ENCODE data around the gene PTX4.

Gene PTX4

DNA sequence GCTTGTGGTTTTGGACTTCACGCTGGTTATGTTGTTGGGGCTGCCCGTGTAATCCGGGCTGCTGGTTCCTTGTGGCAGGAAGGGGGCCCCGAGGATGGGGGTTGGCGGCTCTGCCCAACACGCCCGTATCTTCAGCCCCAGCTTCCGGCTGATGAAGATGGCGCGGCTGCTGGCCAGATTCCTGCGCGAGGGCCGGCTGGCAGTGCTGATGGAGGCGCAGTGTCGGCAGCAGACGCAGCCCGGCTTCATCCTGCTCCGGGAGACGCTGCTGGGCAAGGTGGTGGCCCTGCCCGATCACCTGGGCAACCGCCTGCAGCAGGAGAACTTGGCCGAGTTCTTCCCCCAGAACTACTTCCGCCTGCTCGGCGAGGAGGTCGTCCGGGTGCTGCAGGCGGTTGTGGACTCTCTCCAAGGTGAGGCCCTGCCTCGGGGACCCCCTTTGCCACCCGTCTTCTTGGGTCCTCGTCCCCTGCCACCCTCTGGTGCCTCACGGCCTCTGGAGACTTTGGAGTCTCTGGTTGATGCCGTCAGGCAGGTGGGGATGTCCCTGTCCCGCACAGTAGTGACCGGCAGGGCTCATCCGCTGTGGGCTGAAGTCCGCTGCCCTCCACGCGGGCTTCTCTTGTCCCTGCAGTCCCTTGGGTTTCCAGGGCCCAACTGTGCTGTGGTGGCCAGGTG, 6.6 kb upstream of the PTX4 start:
- TF ChIP-seq, protein P1, sequence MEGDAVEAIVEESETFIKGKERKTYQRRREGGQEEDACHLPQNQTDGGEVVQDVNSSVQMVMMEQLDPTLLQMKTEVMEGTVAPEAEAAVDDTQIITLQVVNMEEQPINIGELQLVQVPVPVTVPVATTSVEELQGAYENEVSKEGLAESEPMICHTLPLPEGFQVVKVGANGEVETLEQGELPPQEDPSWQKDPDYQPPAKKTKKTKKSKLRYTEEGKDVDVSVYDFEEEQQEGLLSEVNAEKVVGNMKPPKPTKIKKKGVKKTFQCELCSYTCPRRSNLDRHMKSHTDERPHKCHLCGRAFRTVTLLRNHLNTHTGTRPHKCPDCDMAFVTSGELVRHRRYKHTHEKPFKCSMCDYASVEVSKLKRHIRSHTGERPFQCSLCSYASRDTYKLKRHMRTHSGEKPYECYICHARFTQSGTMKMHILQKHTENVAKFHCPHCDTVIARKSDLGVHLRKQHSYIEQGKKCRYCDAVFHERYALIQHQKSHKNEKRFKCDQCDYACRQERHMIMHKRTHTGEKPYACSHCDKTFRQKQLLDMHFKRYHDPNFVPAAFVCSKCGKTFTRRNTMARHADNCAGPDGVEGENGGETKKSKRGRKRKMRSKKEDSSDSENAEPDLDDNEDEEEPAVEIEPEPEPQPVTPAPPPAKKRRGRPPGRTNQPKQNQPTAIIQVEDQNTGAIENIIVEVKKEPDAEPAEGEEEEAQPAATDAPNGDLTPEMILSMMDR (conservative IDR thresholded peaks at IDR 0.05; ENCODE audit: control insufficient read depth, insufficient read depth, low read depth, low read length), result no peak
- H3K4me3 ChIP-seq (ENCODE audit: control insufficient read depth, low read depth, low read length), result no peak overlapping the region
- DNase-seq (ENCODE audit: low read depth), result no peak

DNA sequence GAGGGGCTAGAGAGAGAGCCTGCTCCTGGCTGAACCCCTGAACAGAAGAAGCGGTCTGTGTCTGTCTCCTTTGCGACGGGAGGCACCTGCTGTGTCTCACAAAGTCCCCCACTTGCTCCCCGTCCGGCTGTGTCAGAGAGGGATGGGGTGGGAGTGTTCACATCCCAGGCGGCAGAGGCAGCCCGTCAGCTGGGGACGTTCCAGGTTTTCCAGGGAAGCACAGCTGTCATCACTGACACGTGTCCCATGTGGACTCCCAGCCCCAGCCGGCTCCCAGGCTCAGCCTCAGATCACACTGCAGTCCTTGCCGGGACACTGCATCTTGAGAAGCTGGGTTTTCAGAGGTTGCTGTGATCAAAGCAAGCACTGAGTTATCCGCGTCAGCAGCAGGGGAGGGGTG, 6.0 kb upstream of the PTX4 start:
- H3K4me3 ChIP-seq (ENCODE audit: control insufficient read depth, low read depth, low read length), result peak overlapping the region; percentile 74

DNA sequence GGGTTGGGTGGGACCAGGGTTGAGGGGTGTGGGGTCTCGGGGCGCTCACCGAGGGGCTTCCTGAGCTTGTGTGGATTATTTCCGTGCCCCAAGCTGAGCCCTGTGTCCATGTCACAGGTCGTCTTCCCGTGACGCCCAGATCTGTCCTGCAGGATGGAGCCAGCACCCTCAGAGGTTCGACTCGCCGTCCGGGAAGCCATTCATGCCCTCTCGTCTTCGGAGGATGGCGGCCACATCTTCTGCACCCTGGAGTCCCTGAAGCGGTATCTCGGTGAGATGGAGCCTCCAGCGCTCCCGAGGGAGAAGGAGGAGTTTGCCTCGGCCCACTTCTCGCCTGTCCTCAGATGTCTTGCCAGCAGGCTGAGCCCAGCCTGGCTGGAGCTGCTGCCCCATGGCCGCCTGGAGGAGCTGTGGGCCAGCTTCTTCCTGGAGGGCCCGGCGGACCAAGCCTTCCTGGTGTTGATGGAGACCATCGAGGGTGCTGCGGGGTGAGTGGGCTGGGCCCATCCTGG, 5.4 kb upstream of the PTX4 start:
- DNase-seq (ENCODE audit: low read depth), result peak; percentile 81
- TF ChIP-seq, protein P1 (conservative IDR thresholded peaks at IDR 0.05; ENCODE audit: control insufficient read depth, insufficient read depth, low read depth, low read length), result peak; percentile 73
- H3K4me3 ChIP-seq (ENCODE audit: control insufficient read depth, low read depth, low read length), result peak overlapping the region; percentile 74

More for the DNA sequence above, 6.0 kb upstream of the PTX4 start:
- TF ChIP-seq, protein P1 (conservative IDR thresholded peaks at IDR 0.05; ENCODE audit: control insufficient read depth, insufficient read depth, low read depth, low read length), result no peak
- DNase-seq (ENCODE audit: low read depth), result peak; percentile 36

DNA sequence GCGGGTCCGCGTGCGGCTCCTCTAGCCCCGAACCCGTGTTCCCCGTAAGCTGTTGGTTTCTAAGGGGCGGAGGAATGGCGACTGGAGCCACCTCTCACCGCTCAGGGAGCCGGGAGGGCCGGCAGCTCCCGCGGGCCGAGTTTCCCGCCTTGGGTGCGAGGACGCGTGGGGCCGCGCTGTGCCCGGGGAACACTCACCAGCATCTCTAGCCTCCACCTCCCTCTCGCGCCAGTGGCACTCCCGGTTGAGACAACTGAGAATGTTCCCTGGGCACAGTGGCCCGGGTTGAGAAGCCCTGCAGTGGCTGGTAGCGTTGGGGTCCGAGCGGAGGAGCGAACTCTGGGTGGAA, 5.0 kb upstream of the PTX4 start:
- DNase-seq (ENCODE audit: low read depth), result no peak
- TF ChIP-seq, protein P1 (conservative IDR thresholded peaks at IDR 0.05; ENCODE audit: control insufficient read depth, insufficient read depth, low read depth, low read length), result no peak
- H3K4me3 ChIP-seq (ENCODE audit: control insufficient read depth, low read depth, low read length), result peak overlapping the region; percentile 74

DNA sequence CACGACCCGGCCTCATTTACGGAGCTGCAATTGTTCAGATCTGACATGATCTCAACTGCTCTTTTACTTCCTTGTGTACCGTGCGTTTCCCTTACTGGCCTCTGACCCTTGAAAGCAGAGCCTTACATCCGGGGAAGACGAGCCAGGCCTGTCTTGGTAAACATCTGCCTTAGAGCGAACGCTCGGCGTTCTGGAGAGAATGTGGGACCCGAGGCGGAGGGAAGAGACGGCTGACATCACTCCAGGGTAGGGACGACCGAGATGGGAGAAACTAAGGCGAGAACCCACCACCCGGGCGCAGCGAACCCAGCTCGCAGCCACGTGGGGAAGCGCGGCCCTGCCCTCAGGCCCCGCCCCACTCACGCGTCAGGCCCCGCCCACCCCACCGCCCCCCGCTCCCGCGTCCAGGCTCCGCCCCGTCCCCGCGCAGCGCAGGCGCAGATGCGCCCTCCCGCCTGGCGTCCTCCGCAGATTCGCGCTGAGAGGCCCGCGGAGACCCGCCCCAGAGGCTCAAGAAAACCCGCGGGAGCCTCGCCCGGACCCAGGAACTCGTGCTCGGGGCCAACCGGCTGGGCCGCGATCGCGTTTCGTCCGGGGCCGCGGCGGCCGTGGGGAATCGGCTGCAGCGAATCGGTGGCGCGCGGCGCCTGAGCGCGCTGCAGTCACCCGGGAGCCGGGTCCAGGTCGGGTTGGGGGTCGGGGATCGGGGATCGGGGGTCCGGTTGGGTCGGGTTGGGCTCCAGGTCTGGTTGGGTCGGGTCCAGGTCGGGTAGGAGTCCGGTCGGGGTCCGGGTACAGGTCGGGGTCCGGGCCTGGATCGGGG, 4.4 kb upstream of the PTX4 start, which contains the start of gene TELO2:
Gene TELO2, plus strand, starts transcription at position 438 of the 823 bp plus-strand sequence. CDS start 922 bp downstream, outside the sequence.
- peak; percentile 70 for DNase-seq (ENCODE audit: low read depth)
- TF ChIP-seq, protein P1 (conservative IDR thresholded peaks at IDR 0.05; ENCODE audit: control insufficient read depth, insufficient read depth, low read depth, low read length), result no peak
- peak within 1 kb of the TSS; percentile 74 for H3K4me3 ChIP-seq (ENCODE audit: control insufficient read depth, low read depth, low read length)

DNA sequence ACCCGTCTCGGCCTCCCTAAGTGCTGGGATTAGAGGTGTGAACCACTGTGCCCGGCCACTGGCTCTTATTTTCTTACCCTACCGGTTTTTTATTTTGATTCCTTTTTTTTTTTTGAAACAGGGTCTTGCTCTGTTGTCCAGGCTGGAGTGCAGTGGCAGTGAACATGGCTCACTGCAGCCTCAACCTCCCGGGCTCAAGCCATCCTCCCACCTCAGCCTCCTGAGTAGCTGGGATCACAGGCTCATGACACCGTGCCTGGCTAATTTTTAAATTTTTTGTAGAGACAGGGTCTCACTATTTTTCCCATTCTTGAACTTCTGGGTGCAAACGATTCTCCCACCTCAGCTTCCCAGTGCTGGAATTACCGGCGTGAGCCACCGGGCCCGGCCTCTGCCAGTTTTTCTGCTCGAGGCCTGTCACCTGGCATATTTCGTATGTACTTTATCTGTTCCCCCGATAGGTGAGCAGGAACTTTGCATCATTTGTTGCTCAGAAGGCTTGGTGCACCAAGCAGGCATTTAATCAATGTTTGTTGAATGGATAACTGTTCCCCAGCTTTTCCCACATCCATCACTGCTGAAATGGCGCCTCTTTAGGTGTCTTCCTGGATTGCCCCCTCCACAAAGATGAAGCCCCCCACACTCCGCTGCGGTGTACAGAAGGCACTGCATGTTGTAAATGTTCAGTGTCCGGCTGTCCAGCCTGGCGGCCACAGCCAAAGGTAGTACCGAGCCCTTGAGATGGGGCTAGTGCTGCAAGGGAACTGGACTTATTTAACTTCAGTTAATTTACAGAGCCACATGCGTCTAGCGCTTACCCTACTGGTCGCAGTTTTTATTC, 3.6 kb upstream of the PTX4 start:
- TF ChIP-seq, protein P1 (conservative IDR thresholded peaks at IDR 0.05; ENCODE audit: control insufficient read depth, insufficient read depth, low read depth, low read length), result no peak
- H3K4me3 ChIP-seq (ENCODE audit: control insufficient read depth, low read depth, low read length), result peak overlapping the region; percentile 46
- no peak for DNase-seq (ENCODE audit: low read depth)

All from fibroblast of mammary gland (primary cell).